H7 (cell line): Measurements from ENCODE around the gene ITM2A. TPM values are rescaled to one million over a fixed set of nuclear protein-coding genes. Genes with fewer than 3 reads are reported as not detected.

Experiments
- DNase-seq: peaks from one replicate; pipeline ENCODE4 v3.0.0; 2012
- H3K27me3 ChIP-seq: 2 replicates; pipeline ENCODE4 v1.6.0; 2011; ENCODE audit warnings: mild to moderate bottlenecking, low read length; ENCODE audit not compliant: control insufficient read depth, insufficient read depth
- H3K36me3 ChIP-seq: replicated peaks from 2 replicates; pipeline ENCODE4 v1.5.1; 2011; ENCODE audit warnings: low read length; ENCODE audit not compliant: control insufficient read depth, insufficient read depth
- H3K4me3 ChIP-seq: 2 replicates; pipeline ENCODE4 v1.5.1; 2011; ENCODE audit warnings: low read depth, mild to moderate bottlenecking, control low read depth, low read length, moderate library complexity; ENCODE audit not compliant: insufficient read depth
- total RNA-seq: library from RNA; depleted of rRNA; stranded (reverse); fragments of >200 nt; shearing (Covaris generic); gene quantifications from 2 replicates; pipeline ENCODE4 v1.2.3, GENCODE V29; 2014; rRNA removed

ITM2A gene
- total RNA-seq = 25.4 and 27.2 TPM in 2 replicates

DNA sequence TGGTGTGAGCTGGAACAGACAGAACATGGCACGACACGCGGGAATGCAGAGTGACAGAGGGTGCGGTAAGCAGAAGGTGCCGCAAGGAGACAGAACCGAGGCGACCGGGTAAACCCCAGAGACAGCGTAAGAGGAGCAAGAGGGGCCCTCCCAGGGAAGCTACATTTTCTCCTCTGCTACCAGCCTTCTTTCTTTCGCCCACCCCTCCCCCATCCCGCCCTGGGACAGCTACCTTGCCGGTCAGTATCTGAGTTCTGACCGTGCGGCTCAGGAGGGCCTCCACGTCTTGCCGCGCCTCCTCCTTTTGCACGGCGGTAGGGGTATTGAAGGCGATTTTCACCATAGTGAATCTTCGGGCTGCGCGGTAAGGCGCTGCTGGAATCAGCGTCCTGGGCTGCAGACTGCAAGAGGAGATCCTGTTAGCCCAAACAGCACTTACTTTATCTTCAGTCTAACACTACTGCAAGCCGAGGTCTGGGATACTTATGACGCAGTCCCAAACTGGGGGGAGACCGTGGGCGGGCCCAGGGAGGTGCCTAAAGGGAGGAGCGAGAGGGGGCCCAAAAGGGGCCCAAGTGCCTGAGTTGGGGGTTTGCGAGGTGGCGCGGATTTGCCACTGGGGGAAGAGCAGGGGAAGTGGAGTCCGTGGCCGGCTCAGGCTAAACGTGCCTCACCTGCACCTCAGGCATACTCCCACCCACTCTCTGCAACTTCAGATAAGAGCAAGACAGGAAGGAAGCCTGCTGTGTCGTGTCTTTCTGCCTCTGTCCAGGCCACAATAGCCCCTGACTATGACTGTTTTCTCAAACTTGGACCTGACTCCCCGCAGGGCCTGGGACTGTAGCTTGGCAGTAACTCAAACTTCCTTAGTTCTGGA, at the start of gene ITM2A:
Gene ITM2A, minus strand, starts transcription at position 462 of the 877 bp plus-strand sequence. Its CDS starts 119 bp downstream, at position 343.
- Histone ChIP-seq H3K27me3 (no peaks in the 10 kb centered on the region), H3K4me3 (peak within 1 kb of the TSS; percentile 55), H3K36me3 (no peaks in the 10 kb centered on the region)
- DNase-seq = peak; percentile 38

DNA sequence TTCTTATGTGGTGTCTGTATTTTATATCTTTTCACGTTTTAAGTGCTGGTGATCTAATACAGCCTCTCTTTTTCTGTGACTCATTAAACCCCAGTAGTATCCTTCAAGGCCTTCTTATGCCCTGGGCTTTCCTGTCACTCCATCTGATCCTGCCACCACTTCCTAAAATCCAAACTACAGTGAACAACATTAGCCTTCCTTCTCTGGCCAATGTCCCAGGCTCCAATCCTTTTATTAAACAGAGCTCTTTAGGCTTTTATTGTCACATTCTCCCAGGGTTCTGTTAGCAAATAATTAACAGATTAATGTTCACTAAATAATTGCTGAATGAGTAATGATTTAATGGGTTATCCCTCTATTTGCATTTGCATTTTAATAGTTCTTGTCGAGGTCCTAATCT, 47.9 kb upstream of the ITM2A start:
- Histone ChIP-seq H3K36me3 (no peaks in the 10 kb centered on the region), H3K4me3 (no peak overlapping the region), H3K27me3 (no peaks in the 10 kb centered on the region)
- no peak for DNase-seq

DNA sequence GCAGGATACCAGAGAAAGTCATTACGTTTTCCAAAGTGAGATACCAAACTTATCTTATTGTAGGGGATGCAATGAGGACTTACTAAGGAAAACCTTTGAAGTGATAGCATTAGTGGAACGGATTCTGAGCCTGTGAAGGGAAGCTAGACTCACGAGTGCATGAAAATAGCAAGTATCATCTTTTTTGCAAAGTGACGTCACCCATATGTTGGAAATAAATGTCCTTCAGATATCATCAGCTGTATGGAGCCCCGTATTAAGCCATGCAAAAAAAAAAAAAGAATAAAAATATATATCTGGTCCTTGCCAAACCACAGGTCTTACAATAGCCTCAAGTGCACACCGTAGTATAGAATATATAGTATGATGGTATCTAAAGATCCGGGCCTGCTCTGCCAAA, 46.8 kb upstream of the ITM2A start:
- Histone ChIP-seq H3K36me3 (no peaks in the 10 kb centered on the region), H3K27me3 (no peaks in the 10 kb centered on the region), H3K4me3 (no peak overlapping the region)
- no peak for DNase-seq

DNA sequence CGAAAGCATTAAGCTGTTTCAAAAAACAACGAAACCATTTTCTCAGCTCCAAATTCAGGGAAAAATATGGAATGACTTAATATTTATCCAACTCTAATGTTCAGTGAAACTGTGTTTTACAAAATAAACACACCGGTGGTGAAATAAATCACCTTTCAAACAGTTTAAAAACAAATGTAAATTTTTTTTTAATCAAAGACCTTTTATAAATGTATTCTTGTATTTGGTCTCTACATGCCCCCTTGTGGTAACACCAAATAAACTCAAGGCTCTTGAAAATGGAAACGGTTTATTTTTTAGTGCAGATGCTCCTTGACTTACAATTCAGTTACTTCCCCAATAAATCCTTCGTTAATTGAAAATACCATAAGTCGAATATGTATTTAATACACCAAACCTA, 45.8 kb upstream of the ITM2A start:
- DNase-seq = peak; percentile 4
- Histone ChIP-seq H3K4me3 (no peak overlapping the region), H3K36me3 (no peaks in the 10 kb centered on the region), H3K27me3 (no peaks in the 10 kb centered on the region)

DNA sequence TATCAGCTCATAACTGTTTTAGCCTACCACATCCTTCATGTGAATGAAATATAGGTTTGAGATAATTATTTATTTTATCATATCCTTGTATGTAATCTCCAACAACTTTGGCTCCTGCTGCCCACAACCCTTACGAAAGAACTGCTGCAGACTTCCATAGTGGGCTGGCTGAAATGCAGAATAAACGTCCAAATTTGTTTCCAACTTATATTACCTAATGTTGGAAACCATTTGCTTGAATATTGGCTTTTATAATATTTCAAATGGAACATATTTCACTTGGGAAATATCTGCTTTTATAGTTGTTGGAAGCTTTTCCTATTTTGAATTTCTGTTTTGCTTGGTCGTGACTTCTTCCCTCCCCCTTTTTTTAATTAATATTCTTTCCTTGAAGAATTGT, 45.0 kb upstream of the ITM2A start:
- H3K27me3 ChIP-seq = no peaks in the 10 kb centered on the region
- no peak for DNase-seq
- no peak overlapping the region for H3K4me3 ChIP-seq
- H3K36me3 ChIP-seq = no peaks in the 10 kb centered on the region

DNA sequence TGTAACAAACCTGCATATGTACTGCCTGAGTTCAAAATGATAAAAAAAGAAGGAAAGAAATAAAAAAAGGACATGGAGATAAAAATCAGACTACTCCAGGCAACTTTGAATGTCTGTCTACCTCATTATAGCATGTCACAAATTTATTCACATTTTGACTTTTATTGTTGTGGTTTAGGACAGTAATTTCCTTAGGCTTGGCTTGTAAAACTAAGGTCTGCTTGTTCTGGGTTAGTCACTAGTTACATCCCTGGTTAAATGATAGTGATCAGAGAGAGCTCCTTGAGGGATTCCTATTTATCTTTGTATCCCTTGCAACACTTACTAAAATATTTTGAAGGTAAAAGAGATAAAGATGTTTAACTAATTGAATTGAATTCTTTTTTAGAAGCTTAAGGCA, 42.5 kb upstream of the ITM2A start:
- no peak overlapping the region for H3K4me3 ChIP-seq
- no peak for DNase-seq
- no peaks in the 10 kb centered on the region for H3K36me3 ChIP-seq
- no peaks in the 10 kb centered on the region for H3K27me3 ChIP-seq

DNA sequence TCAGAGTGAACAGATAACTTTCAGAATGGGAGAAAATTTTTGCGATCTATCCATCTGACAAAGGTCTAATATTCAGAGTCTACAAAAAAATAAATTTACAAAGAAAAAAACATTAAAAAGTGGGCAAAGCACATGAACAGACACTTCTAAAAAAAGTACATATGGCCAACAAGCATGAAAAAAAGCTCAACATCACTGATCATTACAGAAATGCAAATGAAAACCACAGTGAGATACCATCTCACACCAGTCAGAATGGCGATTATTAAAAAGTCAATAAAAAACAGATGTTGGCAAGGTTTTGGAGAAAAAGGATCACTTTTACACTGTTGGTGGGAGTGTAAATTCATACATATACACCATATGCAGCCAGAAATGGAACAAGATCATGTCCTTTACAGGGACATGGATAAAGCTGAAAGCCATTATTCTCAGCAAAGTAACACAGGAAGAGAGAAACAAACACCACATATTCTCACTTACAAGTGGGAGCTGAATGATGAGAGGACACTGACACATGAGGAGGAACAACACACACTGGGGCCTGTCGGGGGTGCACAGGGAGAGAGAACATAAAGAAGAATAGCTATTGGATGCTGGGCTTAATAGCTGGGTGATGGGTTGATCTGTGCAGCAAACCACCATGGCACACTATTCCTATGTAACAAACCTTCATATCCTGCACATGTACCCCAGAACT, 41.6 kb upstream of the ITM2A start:
- H3K4me3 ChIP-seq = no peak overlapping the region
- H3K27me3 ChIP-seq = no peaks in the 10 kb centered on the region
- H3K36me3 ChIP-seq = no peaks in the 10 kb centered on the region
- DNase-seq = no peak

DNA sequence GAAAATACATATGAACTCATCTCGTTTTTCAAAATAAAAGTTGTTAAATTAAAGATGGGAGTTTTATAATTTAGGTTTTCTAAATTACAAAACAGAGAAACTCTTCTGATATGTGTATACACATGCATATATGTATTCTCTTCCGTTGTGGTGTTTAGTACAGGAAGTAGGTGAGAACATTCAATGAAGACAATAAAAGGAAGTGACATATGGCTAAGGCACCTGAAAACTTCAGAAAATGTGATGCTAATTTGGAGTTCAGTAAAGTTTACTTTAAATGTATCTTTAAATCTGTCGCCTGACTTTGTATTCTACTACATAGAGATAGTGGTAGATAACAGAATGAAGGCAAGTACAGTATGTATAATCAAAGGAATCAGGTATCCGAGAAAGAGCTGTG, 33.5 kb upstream of the ITM2A start:
- H3K27me3 ChIP-seq = no peaks in the 10 kb centered on the region
- no peaks in the 10 kb centered on the region for H3K36me3 ChIP-seq
- DNase-seq = no peak
- no peak overlapping the region for H3K4me3 ChIP-seq

DNA sequence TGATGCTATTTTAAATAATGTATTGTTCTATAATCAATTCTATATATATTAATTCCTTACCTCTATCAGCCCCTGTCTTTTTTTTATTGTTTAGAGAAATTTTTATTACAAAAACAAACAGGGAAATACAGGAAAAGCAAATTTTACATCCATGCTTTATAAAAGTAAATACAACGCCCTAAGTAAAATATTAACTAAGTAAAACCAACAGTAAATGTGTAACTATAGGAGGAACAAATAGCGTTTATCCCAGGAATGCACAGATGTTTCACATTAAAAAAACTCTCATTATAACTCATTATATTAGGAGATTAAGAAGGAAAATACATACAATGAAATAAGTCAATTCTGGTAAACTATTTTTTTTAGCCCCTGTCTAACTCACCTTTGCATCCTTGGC, 8.2 kb upstream of the ITM2A start:
- DNase-seq = no peak
- Histone ChIP-seq H3K27me3 (no peaks in the 10 kb centered on the region), H3K36me3 (no peaks in the 10 kb centered on the region), H3K4me3 (no peak overlapping the region)

DNA sequence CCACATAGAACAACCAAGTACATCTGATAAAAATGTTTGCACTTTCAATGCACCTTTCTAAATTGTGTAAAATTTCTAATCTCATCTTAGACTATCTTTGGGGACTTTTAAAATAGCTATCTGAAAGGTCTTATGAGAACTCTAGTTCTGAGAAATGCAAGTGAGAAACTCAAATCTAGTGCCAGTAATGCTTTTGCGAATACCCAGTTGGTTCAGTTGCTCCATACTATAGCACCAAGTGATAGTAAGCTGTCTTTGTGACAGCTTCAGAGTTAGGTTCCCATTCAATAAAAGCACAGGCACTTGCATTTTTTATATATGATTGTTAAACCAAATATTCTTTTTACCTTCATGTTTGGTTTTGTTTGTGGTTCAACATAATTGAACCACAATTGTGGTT, 4.5 kb upstream of the ITM2A start:
- H3K4me3 ChIP-seq = no peak overlapping the region
- H3K27me3 ChIP-seq = no peaks in the 10 kb centered on the region
- no peaks in the 10 kb centered on the region for H3K36me3 ChIP-seq
- DNase-seq = no peak

DNA sequence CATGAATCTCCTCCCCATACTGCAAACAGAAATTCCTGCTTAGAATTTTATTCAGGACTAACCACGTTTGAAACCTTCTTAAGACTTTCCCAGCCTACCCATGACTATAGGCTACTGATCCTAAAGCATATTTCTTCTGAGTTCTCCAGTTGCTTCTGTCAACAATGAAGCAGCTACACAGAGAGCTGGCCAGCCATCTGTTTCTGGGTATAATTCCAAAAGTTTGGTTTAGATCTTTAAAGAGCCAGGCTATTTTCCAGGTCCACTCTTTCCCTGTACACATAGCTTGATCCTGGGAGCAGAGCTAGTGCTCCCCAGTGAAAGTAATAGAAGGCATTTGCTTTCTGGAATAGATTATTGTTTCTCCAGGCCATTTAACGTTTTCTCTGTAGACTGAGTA, 4.0 kb upstream of the ITM2A start:
- Histone ChIP-seq H3K27me3 (no peaks in the 10 kb centered on the region), H3K36me3 (no peaks in the 10 kb centered on the region), H3K4me3 (no peak overlapping the region)
- no peak for DNase-seq

DNA sequence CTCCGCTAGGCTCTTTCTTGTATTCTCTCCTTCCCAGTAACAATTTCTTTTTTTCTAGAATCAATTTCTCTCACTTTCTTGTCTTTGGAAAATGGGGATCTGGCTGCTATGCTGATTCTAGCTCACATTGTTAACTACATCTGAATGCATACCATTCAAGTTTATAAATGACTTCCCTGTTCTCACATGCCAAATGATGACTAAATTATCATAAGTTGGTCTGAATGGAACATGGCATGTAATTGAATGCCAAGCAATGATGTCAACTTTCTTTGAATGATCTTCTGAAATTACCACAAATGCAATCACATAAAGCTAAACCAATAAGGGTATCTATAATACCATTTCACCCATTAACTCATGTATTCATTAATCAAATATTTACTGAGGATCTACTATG, 2.7 kb upstream of the ITM2A start:
- no peaks in the 10 kb centered on the region for H3K36me3 ChIP-seq
- no peak overlapping the region for H3K4me3 ChIP-seq

DNA sequence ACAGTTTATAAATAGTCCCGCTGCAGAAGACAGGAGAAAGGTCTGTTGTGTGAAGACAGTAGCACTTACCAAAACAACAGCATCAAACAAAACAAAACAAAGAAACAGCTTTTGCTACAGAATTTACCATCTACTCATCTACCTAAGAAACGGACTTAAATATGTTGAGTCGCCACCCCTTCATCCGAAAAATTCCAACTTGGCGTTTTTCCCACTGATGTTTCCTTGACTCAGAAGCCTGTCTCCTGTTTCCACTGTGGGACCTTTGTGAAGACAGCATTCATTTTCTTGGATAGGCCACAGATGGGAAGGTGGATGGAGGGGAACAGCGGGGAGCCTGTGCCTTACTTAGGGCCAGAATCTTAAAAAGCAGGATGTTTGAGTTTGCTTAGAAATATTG, 1.3 kb upstream of the ITM2A start:
- no peaks in the 10 kb centered on the region for H3K36me3 ChIP-seq
- H3K27me3 ChIP-seq = no peaks in the 10 kb centered on the region
- no peak overlapping the region for H3K4me3 ChIP-seq
- DNase-seq = no peak

More for the DNA sequence above, 2.7 kb upstream of the ITM2A start:
- DNase-seq = no peak
- no peaks in the 10 kb centered on the region for H3K27me3 ChIP-seq

DNA sequence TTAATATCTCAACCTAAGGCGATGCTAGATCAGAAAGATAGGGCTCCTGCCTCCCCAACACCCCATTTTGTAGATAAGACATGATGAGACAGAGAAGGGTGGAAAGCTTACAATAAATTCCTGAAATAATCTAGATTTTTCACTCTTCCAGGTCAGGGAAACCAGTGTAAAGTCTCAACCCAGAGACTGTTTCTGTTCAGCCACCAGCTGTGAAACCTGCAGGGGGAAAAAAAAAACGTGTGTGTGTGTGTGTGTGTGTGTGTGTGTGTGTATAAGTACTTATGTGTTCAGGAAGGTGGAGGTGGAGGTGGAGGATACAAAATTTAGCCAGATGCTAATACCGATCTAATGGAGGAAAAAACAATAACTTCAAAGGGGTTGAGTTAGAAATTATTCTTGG, 773 bp upstream of the ITM2A start:
- no peak overlapping the region for H3K4me3 ChIP-seq
- no peak for DNase-seq
- no peaks in the 10 kb centered on the region for H3K36me3 ChIP-seq
- no peaks in the 10 kb centered on the region for H3K27me3 ChIP-seq

DNA sequence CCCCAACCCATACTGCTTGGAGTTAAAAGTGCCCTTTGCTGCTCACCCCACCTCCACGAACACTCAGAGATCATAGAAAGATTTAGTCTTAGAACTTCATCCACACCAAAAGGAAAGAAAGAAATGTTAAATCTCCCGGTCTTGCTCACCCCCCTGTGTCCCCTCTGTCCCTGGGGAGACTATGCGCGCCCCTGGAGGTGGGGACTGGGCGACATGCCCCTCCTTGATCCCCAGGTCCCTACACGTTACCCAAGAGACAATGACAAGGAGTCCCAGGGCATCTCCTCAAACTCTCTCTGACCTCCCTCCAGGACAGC, 620 bp downstream of the ITM2A start:
- peak overlapping the region; percentile 55 for H3K4me3 ChIP-seq
- H3K36me3 ChIP-seq = no peaks in the 10 kb centered on the region
- H3K27me3 ChIP-seq = no peaks in the 10 kb centered on the region
- DNase-seq = no peak
